ENCODE measurements around the gene MMP24. TPM values are rescaled to one million over a fixed set of nuclear protein-coding genes. Genes with fewer than 3 reads are reported as not detected.

The MMP24 gene
- total and polyA plus RNA-seq, 2 of the 13 experiments (the other 11 are each of a cell fraction or from before 2014, with no cell fraction given) = 0.29 to 0.35 TPM

GRCh38 chr20:35306931-35307517 is 80.5 kb downstream of the MMP24 start:
- Histone ChIP-seq H3K4me3 (replicated peaks in 1 of 3; ENCODE audit: insufficient read depth in 1 of 3, low read depth in 2 of 3, low read length in 3 of 3) (no peak overlapping the region), H4K20me1 (ENCODE audit: insufficient read depth, low read length) (no peaks in the 10 kb centered on the region), H3K27ac (ENCODE audit: extremely low read length, insufficient read depth, low read length) (peak overlapping the region; percentile 43), H3K79me2 (ENCODE audit: insufficient read depth, low read length) (no peaks in the 10 kb centered on the region), H3K4me1 (ENCODE audit: insufficient read depth, low read length) (peaks cover 49% of the 10 kb centered on the region), H3K9ac (ENCODE audit: insufficient read depth, low read depth, low read length) (no peak overlapping the region), H3K36me3 (replicated peaks in 1 of 2; ENCODE audit: control insufficient read depth in 1 of 2, insufficient read depth in 2 of 2, low read length in 2 of 2) (peaks cover 12 to 48% of the 10 kb centered on the region in 2 experiments; a peak in 4 of 5 replicates), H2AFZ (ENCODE audit: low read length) (no peak overlapping the region), H3K4me2 (ENCODE audit: low read depth, low read length) (no peak overlapping the region), H3K27me3 (ENCODE audit: control insufficient read depth in 1 of 2, insufficient read depth in 2 of 2, low read length in 2 of 2) (no peaks in the 10 kb centered on the region), H3K9me3 (ENCODE audit: low read length) (no peaks in the 10 kb centered on the region)
- CTCF ChIA-PET (ENCODE audit: low intra/inter-chr PET ratio, low total read pairs) = interaction anchor here (0.6 to 6.9 kb wide), 5 partner anchors 13 to 162 kb away, joined by 3 to 204 read pairs (median 3); no protein-coding TSS in a partner anchor
- in situ Hi-C loops (cut with HindIII; ENCODE audit: extremely low pct_ligation_motif_present, low pct_unique_long_range_greater_than_20kb) (no loop called here), intact Hi-C loops (cut with micrococcal nuclease; ENCODE audit: unreplicated experiment) (loop anchor here (1.0 to 5.0 kb wide), 2 partner anchors 20 to 35 kb away; no protein-coding TSS in a partner anchor)
- peak; percentile 80 for DNase-seq (ENCODE audit: low spot score)
- no TSS peak for BruUV-seq (replicated peaks)
- ATAC-seq = peak; percentile 90
- FAIRE-seq = peak; percentile 70
- POLR2A ChIA-PET = interaction anchor here (0.8 to 6.5 kb wide), 11 partner anchors 9 to 148 kb away, joined by 3 to 78 read pairs (median 26); partner anchors contain the start of genes CEP250 and EIF6
- WGBS (ENCODE audit: low lambda C conversion rate) = 57% methylated on average over 4 of the region's 4 CpGs
- TF ChIP-seq LCORL (IDR thresholded peaks at IDR 0.05) (no peak), LCORL (CRISPR knock-in tag; IDR thresholded peaks at IDR 0.05) (peak; percentile 50; the same call in 1 of the 2 replicates), NFKBIZ (CRISPR knock-in tag; IDR thresholded peaks at IDR 0.05) (0 out of 2 replicates have a peak, but pooled peaks have one; percentile 23), ZNF605 (CRISPR knock-in tag; IDR thresholded peaks at IDR 0.05) (0 out of 2 replicates have a peak, but pooled peaks have one; percentile 67), NBN (conservative IDR thresholded peaks at IDR 0.05) (no peak), ZSCAN29 (CRISPR knock-in tag; conservative IDR thresholded peaks at IDR 0.05) (no peak), MYNN (CRISPR knock-in tag; IDR thresholded peaks at IDR 0.05; ENCODE audit: low read depth) (no peak), KAT8 (CRISPR knock-in tag; IDR thresholded peaks at IDR 0.05) (0 out of 2 replicates have a peak, but pooled peaks have one; percentile 34), ZNF274 (CRISPR knock-in tag; IDR thresholded peaks at IDR 0.05) (peak; percentile 72; the same call in 1 of the 2 replicates), USF2 (IDR thresholded peaks at IDR 0.05; ENCODE audit: low read depth, low read length) (no peak), USF2 (CRISPR knock-in tag; IDR thresholded peaks at IDR 0.05; ENCODE audit: borderline replicate concordance) (no peak), MIXL1 (CRISPR knock-in tag; IDR thresholded peaks at IDR 0.05) (0 out of 2 replicates have a peak, but pooled peaks have one; percentile 40), ZNF225 (CRISPR knock-in tag; IDR thresholded peaks at IDR 0.05) (peak; percentile 61; the same call in 1 of the 2 replicates), PLSCR1 (CRISPR knock-in tag; IDR thresholded peaks at IDR 0.05; ENCODE audit: borderline replicate concordance) (no peak), FOXK1 (CRISPR knock-in tag; IDR thresholded peaks at IDR 0.05; ENCODE audit: borderline replicate concordance, low read depth) (peak; percentile 52; the same call in 1 of the 2 replicates), ZNF768 (CRISPR knock-in tag; IDR thresholded peaks at IDR 0.05) (peak; percentile 89), GMEB1 (CRISPR knock-in tag; IDR thresholded peaks at IDR 0.05; ENCODE audit: borderline replicate concordance) (no peak), SMAD3 (CRISPR knock-in tag; IDR thresholded peaks at IDR 0.05) (no peak; the same call in 1 of the 2 replicates), ZNF580 (CRISPR knock-in tag; IDR thresholded peaks at IDR 0.05; ENCODE audit: borderline replicate concordance, low read depth) (no peak), HDAC6 (IDR thresholded peaks at IDR 0.05; ENCODE audit: low read depth, low read length) (no peak), ZNF598 (CRISPR knock-in tag; IDR thresholded peaks at IDR 0.05; ENCODE audit: borderline replicate concordance) (peak; percentile 48; the same call in 1 of the 2 replicates)

Data from HepG2 (cell line).